ENCODE measurements around the gene CTXN3. TPM values are rescaled to one million over a fixed set of nuclear protein-coding genes. Genes with fewer than 3 reads are reported as not detected.

Gene CTXN3
- total RNA-seq, 2 donors from 2014 or later = not detected

GRCh38 chr5:127642949-127643348 is 5.9 kb upstream of the CTXN3 start:
- H3K27ac ChIP-seq = no peak overlapping the region

GRCh38 chr5:127643607-127644006 is 5.3 kb upstream of the CTXN3 start:
- Histone ChIP-seq H3K4me1 (peaks cover 3% of the 10 kb centered on the region), H3K36me3 (no peaks in the 10 kb centered on the region), H3K4me3 (no peak overlapping the region), H3K9ac (ENCODE audit: low read depth in 2 of 2, low read length in 2 of 2) (no peak overlapping the region), H3K9me3 (no peaks in the 10 kb centered on the region), H3K27me3 (no peaks in the 10 kb centered on the region), H3K27ac (no peak overlapping the region)
- TF ChIP-seq CTCF (IDR thresholded peaks at IDR 0.05) = no peak
- intact Hi-C loops (cut with DNase I) = no loop called here
- DNase-seq = no peak

More at GRCh38 chr5:127642949-127643348, 5.9 kb upstream of the CTXN3 start:
- intact Hi-C loops (cut with DNase I) = no loop called here
- H3K36me3 ChIP-seq = no peaks in the 10 kb centered on the region
- no peak overlapping the region for H3K9ac ChIP-seq (ENCODE audit: low read depth in 2 of 2, low read length in 2 of 2)
- DNase-seq = no peak
- no peaks in the 10 kb centered on the region for H3K27me3 ChIP-seq
- H3K9me3 ChIP-seq = no peaks in the 10 kb centered on the region
- TF ChIP-seq CTCF (IDR thresholded peaks at IDR 0.05) = no peak
- no peak overlapping the region for H3K4me3 ChIP-seq
- H3K4me1 ChIP-seq = peaks cover 3% of the 10 kb centered on the region

GRCh38 chr5:127645300-127645726 is 3.6 kb upstream of the CTXN3 start:
- no peaks in the 10 kb centered on the region for H3K36me3 ChIP-seq

GRCh38 chr5:127647361-127647958 is 1.4 kb upstream of the CTXN3 start:
- H3K27ac ChIP-seq = no peak overlapping the region
- no peak for DNase-seq

More at GRCh38 chr5:127645300-127645726, 3.6 kb upstream of the CTXN3 start:
- Histone ChIP-seq H3K9ac (ENCODE audit: low read depth in 2 of 2, low read length in 2 of 2) (no peak overlapping the region), H3K4me1 (peaks cover 3% of the 10 kb centered on the region), H3K27ac (no peak overlapping the region), H3K27me3 (no peaks in the 10 kb centered on the region), H3K4me3 (no peak overlapping the region), H3K9me3 (no peaks in the 10 kb centered on the region)
- DNase-seq = no peak
- no peak for TF ChIP-seq CTCF (IDR thresholded peaks at IDR 0.05)
- intact Hi-C loops (cut with DNase I) = no loop called here

GRCh38 chr5:127650022-127650421 is 1.1 kb downstream of the CTXN3 start:
- no peak for DNase-seq
- Histone ChIP-seq H3K9ac (ENCODE audit: low read depth in 2 of 2, low read length in 2 of 2) (no peak overlapping the region), H3K36me3 (no peaks in the 10 kb centered on the region), H3K4me3 (no peak overlapping the region), H3K27me3 (no peaks in the 10 kb centered on the region), H3K9me3 (no peaks in the 10 kb centered on the region), H3K4me1 (peaks cover 3% of the 10 kb centered on the region), H3K27ac (no peak overlapping the region)
- intact Hi-C loops (cut with DNase I) = no loop called here
- no peak for TF ChIP-seq CTCF (IDR thresholded peaks at IDR 0.05)

More at GRCh38 chr5:127647361-127647958, 1.4 kb upstream of the CTXN3 start:
- no peak overlapping the region for H3K4me3 ChIP-seq
- no peaks in the 10 kb centered on the region for H3K9me3 ChIP-seq
- H3K4me1 ChIP-seq = peaks cover 3% of the 10 kb centered on the region
- intact Hi-C loops (cut with DNase I) = no loop called here
- H3K36me3 ChIP-seq = no peaks in the 10 kb centered on the region
- no peaks in the 10 kb centered on the region for H3K27me3 ChIP-seq
- no peak overlapping the region for H3K9ac ChIP-seq (ENCODE audit: low read depth in 2 of 2, low read length in 2 of 2)
- no peak for TF ChIP-seq CTCF (IDR thresholded peaks at IDR 0.05)

All from colonic mucosa (tissue), 4 donors.